Measurements from ENCODE around the gene FOXN1. TPM values are rescaled to one million over a fixed set of nuclear protein-coding genes. Genes with fewer than 3 reads are reported as not detected.

The FOXN1 gene
- total and polyA plus RNA-seq, 10 of the 15 experiments (the other 5 are each of a cell fraction or from before 2014, with no cell fraction given) = not detected

- SMC1A ChIA-PET (ENCODE audit: uncharacterized antibody, unreplicated experiment) = no interaction called here
- Histone ChIP-seq H3K9ac (ENCODE audit: control insufficient read depth, insufficient read depth, low read length) (no peak overlapping the region), H2AFZ (ENCODE audit: control insufficient read depth, low read depth, low read length) (no peak overlapping the region), H3K36me3 (ENCODE audit: control insufficient read depth in 2 of 2, insufficient read depth in 2 of 2, low read length in 1 of 2) (no peaks in the 10 kb centered on the region), H3K27me3 (replicated peaks in 1 of 2; ENCODE audit: control insufficient read depth in 2 of 2, insufficient read depth in 2 of 2, low read length in 1 of 2) (no peaks in the 10 kb centered on the region), H3K79me2 (ENCODE audit: control insufficient read depth, insufficient read depth, low read length) (no peaks in the 10 kb centered on the region), H3K4me3 (no peak overlapping the region), H4K20me1 (ENCODE audit: control insufficient read depth, insufficient read depth) (no peaks in the 10 kb centered on the region), H3K4me2 (ENCODE audit: control insufficient read depth, insufficient read depth) (no peak overlapping the region), H3K9me3 (replicated peaks; ENCODE audit: control insufficient read depth, insufficient read depth, low read length) (no peaks in the 10 kb centered on the region), H3K4me1 (ENCODE audit: control insufficient read depth, insufficient read depth, low read length) (peaks cover 45% of the 10 kb centered on the region), H3K27ac (ENCODE audit: control insufficient read depth, insufficient read depth) (no peak overlapping the region)
- TF ChIP-seq GATAD2B (conservative IDR thresholded peaks at IDR 0.05; ENCODE audit: low read depth) = no peak
- no peak for TF ChIP-seq BACH1 (IDR thresholded peaks at IDR 0.05; ENCODE audit: borderline replicate concordance)
- no peak for TF ChIP-seq HDAC2 (IDR thresholded peaks at IDR 0.05)
- TF ChIP-seq ELK1 (IDR thresholded peaks at IDR 0.05; ENCODE audit: low read depth, low read length) = no peak
- no peak for TF ChIP-seq RAD51 (IDR thresholded peaks at IDR 0.05)
- TF ChIP-seq FOXK2 (IDR thresholded peaks at IDR 0.05) = no peak
- TF ChIP-seq RUNX3 (IDR thresholded peaks at IDR 0.05; ENCODE audit: low read length) = no peak
- TF ChIP-seq, protein P1, sequence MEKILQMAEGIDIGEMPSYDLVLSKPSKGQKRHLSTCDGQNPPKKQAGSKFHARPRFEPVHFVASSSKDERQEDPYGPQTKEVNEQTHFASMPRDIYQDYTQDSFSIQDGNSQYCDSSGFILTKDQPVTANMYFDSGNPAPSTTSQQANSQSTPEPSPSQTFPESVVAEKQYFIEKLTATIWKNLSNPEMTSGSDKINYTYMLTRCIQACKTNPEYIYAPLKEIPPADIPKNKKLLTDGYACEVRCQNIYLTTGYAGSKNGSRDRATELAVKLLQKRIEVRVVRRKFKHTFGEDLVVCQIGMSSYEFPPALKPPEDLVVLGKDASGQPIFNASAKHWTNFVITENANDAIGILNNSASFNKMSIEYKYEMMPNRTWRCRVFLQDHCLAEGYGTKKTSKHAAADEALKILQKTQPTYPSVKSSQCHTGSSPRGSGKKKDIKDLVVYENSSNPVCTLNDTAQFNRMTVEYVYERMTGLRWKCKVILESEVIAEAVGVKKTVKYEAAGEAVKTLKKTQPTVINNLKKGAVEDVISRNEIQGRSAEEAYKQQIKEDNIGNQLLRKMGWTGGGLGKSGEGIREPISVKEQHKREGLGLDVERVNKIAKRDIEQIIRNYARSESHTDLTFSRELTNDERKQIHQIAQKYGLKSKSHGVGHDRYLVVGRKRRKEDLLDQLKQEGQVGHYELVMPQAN (conservative IDR thresholded peaks at IDR 0.05) = no peak
- TF ChIP-seq USF2 (IDR thresholded peaks at IDR 0.05; ENCODE audit: borderline replicate concordance, low read depth, low read length) = no peak
- TF ChIP-seq ESRRA (IDR thresholded peaks at IDR 0.05; ENCODE audit: low read length) = no peak
- no peak for TF ChIP-seq HCFC1 (IDR thresholded peaks at IDR 0.05; ENCODE audit: low read length)
- FAIRE-seq (no peak), ATAC-seq (no peak), DNase-seq (ENCODE audit: low read depth, low spot score) (no peak)
- 56% methylated on average over 11 of the region's 11 CpGs for WGBS (ENCODE audit: insufficient coverage, insufficient replicate concordance, low lambda C conversion rate, missing lambda C conversion rate)
- in situ Hi-C loops (cut with MboI) (no loop called here), intact Hi-C loops (cut with micrococcal nuclease; ENCODE audit: unreplicated experiment) (no loop called here)
- no TSS peak for BruUV-seq (replicated peaks)
- POLR2A ChIA-PET = no interaction called here
- CTCF ChIA-PET = no interaction called here
- RAD21 ChIA-PET (ENCODE audit: unreplicated experiment) = no interaction called here
Measured at GRCh38 chr17:28476076-28476865, 29.9 kb upstream of the FOXN1 start.

All from GM12878 (cell line).